COLO829 (cell line): ENCODE results near the gene HPS4.

Source experiments
- DNase-seq: peaks from one replicate; pipeline ENCODE4 v3.0.0; 2012; ENCODE audit warnings: low spot score

HPS4 gene

GRCh38 chr22:26463688-26464087, 19.9 kb downstream of the HPS4 start:
- no peak for DNase-seq

- DNase-seq = no peak
Observed at GRCh38 chr22:26463101-26463661, 20.4 kb downstream of the HPS4 start.

GRCh38 chr22:26462641-26463040, 20.9 kb downstream of the HPS4 start:
- no peak for DNase-seq

- no peak for DNase-seq
Observed at GRCh38 chr22:26462051-26462450, 21.5 kb downstream of the HPS4 start.

- DNase-seq = peak; percentile 69
Observed at GRCh38 chr22:26461188-26461810, 22.3 kb downstream of the HPS4 start.

- DNase-seq = no peak
Observed at GRCh38 chr22:26460202-26460601, 23.4 kb downstream of the HPS4 start.

- DNase-seq = no peak
Observed at GRCh38 chr22:26457661-26458272, 25.8 kb downstream of the HPS4 start.

GRCh38 chr22:26453812-26454500, 29.6 kb downstream of the HPS4 start:
- no peak for DNase-seq

GRCh38 chr22:26453216-26453615, 30.4 kb downstream of the HPS4 start:
- DNase-seq = no peak

- no peak for DNase-seq
Observed at GRCh38 chr22:26452236-26453016, 31.2 kb downstream of the HPS4 start.

GRCh38 chr22:26450453-26451185, 33.0 kb downstream of the HPS4 start:
- DNase-seq = no peak

- no peak for DNase-seq
Observed at GRCh38 chr22:26448941-26449340, 34.6 kb downstream of the HPS4 start.

GRCh38 chr22:26448334-26448733, 35.2 kb downstream of the HPS4 start:
- DNase-seq = no peak

- DNase-seq = no peak
Observed at GRCh38 chr22:26447584-26448329, 35.8 kb downstream of the HPS4 start.

- no peak for DNase-seq
Observed at GRCh38 chr22:26446808-26447515, 36.6 kb downstream of the HPS4 start.

- no peak for DNase-seq
Observed at GRCh38 chr22:26445577-26446275, 37.9 kb downstream of the HPS4 start.

- DNase-seq = no peak
Observed at GRCh38 chr22:26444777-26445176, 38.8 kb downstream of the HPS4 start.

- DNase-seq = no peak
Observed at GRCh38 chr22:26443901-26444690, 39.5 kb downstream of the HPS4 start.
